ENCODE results near the gene CSF2RB. TPM values are rescaled to one million over a fixed set of nuclear protein-coding genes. Genes with fewer than 3 reads are reported as not detected.

CSF2RB gene
- total and polyA plus RNA-seq, 2 of the 13 experiments (the other 11 are each of a cell fraction or from before 2014, with no cell fraction given) = not detected

- no TSS peak for BruUV-seq (replicated peaks)
- Histone ChIP-seq H3K4me2 (ENCODE audit: low read depth, low read length) (no peak overlapping the region), H3K27ac (ENCODE audit: extremely low read length, insufficient read depth, low read length) (no peak overlapping the region), H3K27me3 (ENCODE audit: control insufficient read depth in 1 of 2, insufficient read depth in 2 of 2, low read length in 2 of 2) (peaks cover 2 to 28% of the 10 kb centered on the region in 2 experiments; a peak in 4 of 5 replicates), H3K9ac (ENCODE audit: insufficient read depth, low read depth, low read length) (no peak overlapping the region), H3K36me3 (replicated peaks in 1 of 2; ENCODE audit: control insufficient read depth in 1 of 2, insufficient read depth in 2 of 2, low read length in 2 of 2) (no peaks in the 10 kb centered on the region), H3K4me1 (ENCODE audit: insufficient read depth, low read length) (no peaks in the 10 kb centered on the region), H2AFZ (ENCODE audit: low read length) (no peak overlapping the region), H3K79me2 (ENCODE audit: insufficient read depth, low read length) (no peaks in the 10 kb centered on the region), H4K20me1 (ENCODE audit: insufficient read depth, low read length) (no peaks in the 10 kb centered on the region), H3K9me3 (ENCODE audit: low read length) (peaks cover 7% of the 10 kb centered on the region), H3K4me3 (replicated peaks in 1 of 3; ENCODE audit: insufficient read depth in 1 of 3, low read depth in 2 of 3, low read length in 3 of 3) (no peak overlapping the region)
- intact Hi-C loops (cut with micrococcal nuclease; ENCODE audit: unreplicated experiment) = no loop called here
- CTCF ChIA-PET (ENCODE audit: low intra/inter-chr PET ratio, low total read pairs) = no interaction called here
- POLR2A ChIA-PET = no interaction called here
- FAIRE-seq = no peak
- WGBS (ENCODE audit: low lambda C conversion rate) = 100% methylated on average over 1 of the region's 1 CpG
- ATAC-seq = no peak
- no peak for DNase-seq (ENCODE audit: low spot score)
- in situ Hi-C loops (cut with HindIII; ENCODE audit: extremely low pct_ligation_motif_present, low pct_unique_long_range_greater_than_20kb) = no loop called here
- TF ChIP-seq ZNF160 (CRISPR knock-in tag; IDR thresholded peaks at IDR 0.05) (peak; percentile 99), MTERF4 (CRISPR knock-in tag; IDR thresholded peaks at IDR 0.05) (no peak), ATF7 (IDR thresholded peaks at IDR 0.05) (peak; percentile 66), ATF7 (CRISPR knock-in tag; IDR thresholded peaks at IDR 0.05) (no peak), U2AF1 (optimal IDR thresholded peaks at IDR 0.05; ENCODE audit: low read depth, low read length) (no peak), ZNF597 (CRISPR knock-in tag; IDR thresholded peaks at IDR 0.05) (no peak), ZNF562 (CRISPR knock-in tag; IDR thresholded peaks at IDR 0.05; ENCODE audit: borderline replicate concordance) (no peak), HIC2 (CRISPR knock-in tag; IDR thresholded peaks at IDR 0.05; ENCODE audit: low read depth) (no peak), ZBTB14 (CRISPR knock-in tag; IDR thresholded peaks at IDR 0.05) (no peak), TRAFD1 (CRISPR knock-in tag; IDR thresholded peaks at IDR 0.05; ENCODE audit: borderline replicate concordance) (no peak), ZNF253 (CRISPR knock-in tag; IDR thresholded peaks at IDR 0.05; ENCODE audit: borderline replicate concordance) (no peak), PAWR (CRISPR knock-in tag; IDR thresholded peaks at IDR 0.05; ENCODE audit: borderline replicate concordance) (no peak), NFE2 (CRISPR knock-in tag; IDR thresholded peaks at IDR 0.05) (no peak), ZNF136 (CRISPR knock-in tag; IDR thresholded peaks at IDR 0.05; ENCODE audit: low read depth) (no peak), CEBPB (IDR thresholded peaks at IDR 0.05; ENCODE audit: borderline replicate concordance, low read depth, low read length) (0 out of 2 replicates have a peak, but pooled peaks have one; percentile 7), ZBTB7B (CRISPR knock-in tag; IDR thresholded peaks at IDR 0.05) (no peak)
These were observed 31.8 kb upstream of the CSF2RB start for GRCh38 chr22:36881504-36882245.

Measured in HepG2 (cell line).